GM19099 (cell line): ENCODE measurements around the gene RGS19.

Experiments
- POLR2A ChIP-seq: IDR thresholded peaks from 3 replicates; pipeline ENCODE4 v1.6.1; 2011; ENCODE audit warnings: low read depth; ENCODE audit not compliant: insufficient read length; ENCODE audit errors: extremely low read depth

The RGS19 gene

DNA sequence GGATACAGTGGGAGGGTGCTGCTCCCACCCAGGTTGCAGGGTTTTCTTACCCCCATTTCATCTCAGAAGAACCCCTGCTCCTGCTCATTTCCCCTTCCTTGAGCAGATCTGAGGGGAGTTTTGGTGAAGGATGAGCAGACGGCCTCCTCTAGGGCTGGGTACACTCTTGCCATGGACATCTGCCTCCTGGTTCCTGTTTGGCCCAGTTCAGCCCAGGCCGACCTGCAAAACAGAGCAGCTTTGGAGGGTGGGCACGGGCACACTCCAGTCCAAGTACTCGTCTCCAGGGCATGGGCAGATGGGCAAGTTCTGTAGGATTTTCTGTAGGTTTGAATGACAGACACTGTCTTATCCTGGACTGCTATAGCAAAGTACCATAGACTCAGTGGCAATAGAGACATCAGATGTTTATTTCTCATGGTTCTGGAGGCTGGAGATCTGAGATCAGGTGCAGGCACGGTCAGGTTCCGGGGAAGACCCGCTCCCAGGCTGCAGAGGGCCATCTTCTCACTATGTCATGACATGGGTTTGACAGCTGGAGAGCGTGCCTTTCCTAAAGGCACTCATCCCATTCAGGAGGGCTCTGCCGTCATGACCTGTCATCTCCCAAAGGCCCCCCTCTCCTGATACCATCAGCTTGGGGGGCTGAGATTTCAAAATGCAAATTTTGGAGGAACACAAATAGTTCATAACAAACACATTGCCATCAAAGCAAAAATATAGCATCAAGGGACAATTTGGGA, 21.8 kb upstream of the RGS19 start:
- no peak for TF ChIP-seq POLR2A

GRCh38 chr20:64100566-64100888, 21.2 kb upstream of the RGS19 start:
- no peak for TF ChIP-seq POLR2A

GRCh38 chr20:64099880-64100565, 20.7 kb upstream of the RGS19 start:
- no peak for TF ChIP-seq POLR2A

DNA sequence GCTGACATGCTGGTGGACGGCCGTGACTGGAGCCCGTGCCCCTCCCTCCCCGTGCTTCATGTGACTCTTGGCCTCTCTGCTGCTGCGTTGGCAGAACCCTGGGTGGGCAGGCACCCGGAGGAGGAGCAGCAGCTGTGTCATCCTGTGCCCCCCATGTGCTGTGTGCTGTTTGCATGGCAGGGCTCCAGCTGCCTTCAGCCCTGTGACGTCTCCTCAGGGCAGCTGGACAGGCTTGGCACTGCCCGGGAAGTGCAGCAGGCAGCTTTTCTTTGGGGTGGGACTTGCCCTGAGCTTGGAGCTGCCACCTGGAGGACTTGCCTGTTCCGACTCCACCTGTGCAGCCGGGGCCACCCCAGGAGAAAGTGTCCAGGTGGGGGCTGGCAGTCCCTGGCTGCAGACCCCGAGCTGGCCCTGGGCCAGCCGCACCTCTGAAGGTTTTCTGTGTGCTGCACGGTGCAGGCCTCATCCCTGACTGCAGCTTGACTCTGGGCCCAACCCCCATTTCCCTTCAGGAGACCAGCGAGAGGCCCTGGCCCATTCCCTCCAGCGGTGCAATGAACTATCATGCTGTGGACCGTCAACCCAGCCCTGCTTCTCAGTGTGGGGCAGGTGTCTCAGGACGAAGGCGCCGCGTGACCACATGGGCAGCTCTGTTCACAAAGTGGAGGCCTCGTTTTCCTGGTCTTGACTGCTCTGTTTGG, 19.9 kb upstream of the RGS19 start:
- no peak for TF ChIP-seq POLR2A

DNA sequence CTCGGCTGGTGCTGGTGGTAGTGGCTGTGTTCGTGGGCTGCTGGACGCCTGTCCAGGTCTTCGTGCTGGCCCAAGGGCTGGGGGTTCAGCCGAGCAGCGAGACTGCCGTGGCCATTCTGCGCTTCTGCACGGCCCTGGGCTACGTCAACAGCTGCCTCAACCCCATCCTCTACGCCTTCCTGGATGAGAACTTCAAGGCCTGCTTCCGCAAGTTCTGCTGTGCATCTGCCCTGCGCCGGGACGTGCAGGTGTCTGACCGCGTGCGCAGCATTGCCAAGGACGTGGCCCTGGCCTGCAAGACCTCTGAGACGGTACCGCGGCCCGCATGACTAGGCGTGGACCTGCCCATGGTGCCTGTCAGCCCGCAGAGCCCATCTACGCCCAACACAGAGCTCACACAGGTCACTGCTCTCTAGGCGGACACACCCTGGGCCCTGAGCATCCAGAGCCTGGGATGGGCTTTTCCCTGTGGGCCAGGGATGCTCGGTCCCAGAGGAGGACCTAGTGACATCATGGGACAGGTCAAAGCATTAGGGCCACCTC, 19.2 kb upstream of the RGS19 start:
- no peak for TF ChIP-seq POLR2A

GRCh38 chr20:64096535-64096934, 17.2 kb upstream of the RGS19 start:
- no peak for TF ChIP-seq POLR2A

- TF ChIP-seq POLR2A, result no peak
Observed at GRCh38 chr20:64095927-64096326, 16.6 kb upstream of the RGS19 start.

- no peak for TF ChIP-seq POLR2A
Observed at GRCh38 chr20:64095455-64095854, 16.1 kb upstream of the RGS19 start.

GRCh38 chr20:64093013-64093503, 13.7 kb upstream of the RGS19 start:
- TF ChIP-seq POLR2A, result no peak

DNA sequence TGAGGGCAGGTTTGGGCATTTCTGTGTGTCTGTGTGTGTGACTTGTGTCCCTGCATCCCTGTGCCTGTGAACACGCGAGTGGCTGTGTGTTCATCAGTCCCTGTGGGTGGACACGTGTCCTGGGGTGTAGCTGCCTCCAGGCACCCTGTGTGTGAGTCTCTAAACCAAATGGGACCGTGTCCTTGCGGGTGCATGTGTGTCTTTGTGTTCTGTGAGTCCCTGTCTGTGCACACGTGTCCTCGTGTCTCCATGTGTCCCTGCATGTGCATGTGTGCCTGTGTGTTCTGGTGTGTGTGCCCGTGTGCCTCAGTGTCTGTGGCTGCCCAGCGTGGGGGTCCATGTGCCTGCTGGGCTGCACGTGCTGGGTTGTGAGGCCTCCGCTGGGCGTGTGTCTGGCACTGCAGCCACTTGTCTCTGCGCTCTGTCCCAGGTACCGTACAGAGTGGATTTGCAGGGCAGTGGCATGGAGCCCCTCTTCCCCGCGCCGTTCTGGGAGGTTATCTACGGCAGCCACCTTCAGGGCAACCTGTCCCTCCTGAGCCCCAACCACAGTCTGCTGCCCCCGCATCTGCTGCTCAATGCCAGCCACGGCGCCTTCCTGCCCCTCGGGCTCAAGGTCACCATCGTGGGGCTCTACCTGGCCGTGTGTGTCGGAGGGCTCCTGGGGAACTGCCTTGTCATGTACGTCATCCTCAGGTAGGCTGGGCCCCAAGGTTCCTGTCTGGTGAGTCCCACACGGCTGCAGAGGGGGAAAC, 13.1 kb upstream of the RGS19 start:
- TF ChIP-seq POLR2A, result no peak

DNA sequence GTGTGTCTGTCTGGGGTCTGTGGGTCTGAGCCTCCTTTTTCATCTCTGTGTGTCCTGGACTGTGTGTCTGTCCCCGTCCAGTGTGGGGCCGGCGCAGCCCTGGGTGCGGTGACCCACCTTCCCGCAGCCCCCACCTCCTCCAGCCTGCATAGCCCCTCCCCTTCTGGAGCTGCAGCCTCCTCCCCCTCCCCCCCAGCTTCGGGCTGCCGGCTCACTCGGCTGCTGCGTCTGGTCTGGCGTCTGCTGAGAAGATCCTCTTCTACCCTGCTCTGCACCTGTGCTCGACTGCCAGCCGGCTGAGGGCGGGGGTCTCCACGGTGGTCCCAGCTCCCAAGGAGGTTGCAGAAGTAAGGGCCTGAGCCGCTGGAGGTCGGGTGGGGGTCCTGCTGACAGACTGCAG, 12.5 kb upstream of the RGS19 start:
- no peak for TF ChIP-seq POLR2A

- TF ChIP-seq POLR2A, result no peak
Observed at GRCh38 chr20:64091340-64091739, 12.0 kb upstream of the RGS19 start.

DNA sequence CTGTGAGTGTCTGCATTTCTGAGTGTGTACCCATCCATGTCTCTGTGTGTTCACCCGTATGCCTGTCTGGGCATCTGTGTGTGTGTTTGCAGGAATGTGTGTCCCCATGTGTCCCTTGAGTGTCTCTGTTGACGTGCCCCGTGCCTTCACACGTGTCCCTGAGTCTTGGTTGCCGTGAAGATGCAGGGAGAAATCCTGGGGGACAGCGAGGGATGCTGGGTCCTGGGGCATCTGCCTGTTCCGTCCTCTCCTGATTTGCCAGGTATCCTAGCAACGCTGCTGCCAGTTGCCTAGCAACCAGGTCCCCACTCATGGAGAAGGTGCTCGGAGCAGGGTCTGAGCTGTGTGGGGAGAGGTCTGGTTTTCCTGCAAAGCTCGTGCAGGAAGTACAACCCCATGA, 10.8 kb upstream of the RGS19 start:
- no peak for TF ChIP-seq POLR2A

GRCh38 chr20:64086801-64087200, 7.5 kb upstream of the RGS19 start:
- TF ChIP-seq POLR2A, result no peak

GRCh38 chr20:64084685-64085152, 5.4 kb upstream of the RGS19 start:
- no peak for TF ChIP-seq POLR2A
